ENCODE results near the gene ZNF483.
A peak's percentile ranks its signal among the peaks of the same experiment; 100 is the strongest.
"Not testable (repeated sequence)": the region's sequence is repeated elsewhere in the genome, so short reads cannot be mapped to it uniquely, and the experiment has no call there.

The ZNF483 gene

GRCh38 chr9:111548623-111549022 is 23.6 kb downstream of the ZNF483 start:
- no peak for DNase-seq

DNA sequence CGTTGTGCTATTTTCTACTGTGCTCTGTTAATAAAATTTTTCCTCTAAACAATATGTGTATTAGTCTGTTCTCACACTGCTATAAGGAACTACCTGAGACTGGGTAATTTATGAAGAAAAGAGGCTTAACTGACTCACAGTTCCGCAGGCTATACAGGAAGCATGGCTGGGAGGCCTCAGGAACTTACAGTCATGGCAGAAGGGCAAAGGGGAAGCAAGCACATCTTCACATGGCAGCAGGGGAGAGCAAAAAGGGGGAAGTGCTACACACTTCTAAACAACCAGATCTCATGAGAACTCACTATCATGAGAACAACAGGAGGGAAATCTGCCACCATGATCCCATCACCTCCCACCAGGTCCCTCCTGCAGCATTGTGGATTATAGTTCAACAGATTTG is 30.4 kb downstream of the ZNF483 start:
- DNase-seq: not testable (repeated sequence)

GRCh38 chr9:111559000-111559610 is 34.1 kb downstream of the ZNF483 start:
- DNase-seq: no peak

DNA sequence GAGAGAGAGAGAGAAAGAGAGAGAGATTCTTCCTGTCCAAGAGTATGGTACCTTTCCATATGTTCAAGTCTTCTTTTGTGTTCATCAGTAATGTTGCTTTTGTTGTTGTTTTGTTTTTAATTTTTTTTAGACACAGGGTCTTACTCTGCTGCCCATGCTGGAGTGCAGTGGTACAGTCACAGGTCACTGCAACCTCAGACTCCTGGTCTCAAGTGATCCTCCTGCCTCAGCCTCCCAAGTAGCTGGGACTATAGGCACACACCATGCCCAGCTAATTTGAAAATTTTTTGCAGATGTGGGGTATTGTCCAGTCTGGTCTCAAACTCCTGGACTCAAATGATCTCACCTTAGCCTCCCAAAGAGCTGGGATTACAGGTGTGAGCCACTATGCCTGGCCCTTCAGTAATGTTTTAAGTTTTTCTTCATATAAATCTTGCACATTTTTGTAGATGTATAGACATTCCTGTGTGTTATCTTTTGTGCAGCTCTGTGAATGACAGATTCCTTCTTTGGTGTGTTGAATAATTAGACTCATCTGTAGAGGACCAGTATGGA is 36.3 kb downstream of the ZNF483 start:
- DNase-seq: no peak

- no peak for DNase-seq
Measured at GRCh38 chr9:111566234-111566633, 41.3 kb downstream of the ZNF483 start.

GRCh38 chr9:111568127-111568526 is 43.1 kb downstream of the ZNF483 start:
- DNase-seq: not testable (repeated sequence)

DNA sequence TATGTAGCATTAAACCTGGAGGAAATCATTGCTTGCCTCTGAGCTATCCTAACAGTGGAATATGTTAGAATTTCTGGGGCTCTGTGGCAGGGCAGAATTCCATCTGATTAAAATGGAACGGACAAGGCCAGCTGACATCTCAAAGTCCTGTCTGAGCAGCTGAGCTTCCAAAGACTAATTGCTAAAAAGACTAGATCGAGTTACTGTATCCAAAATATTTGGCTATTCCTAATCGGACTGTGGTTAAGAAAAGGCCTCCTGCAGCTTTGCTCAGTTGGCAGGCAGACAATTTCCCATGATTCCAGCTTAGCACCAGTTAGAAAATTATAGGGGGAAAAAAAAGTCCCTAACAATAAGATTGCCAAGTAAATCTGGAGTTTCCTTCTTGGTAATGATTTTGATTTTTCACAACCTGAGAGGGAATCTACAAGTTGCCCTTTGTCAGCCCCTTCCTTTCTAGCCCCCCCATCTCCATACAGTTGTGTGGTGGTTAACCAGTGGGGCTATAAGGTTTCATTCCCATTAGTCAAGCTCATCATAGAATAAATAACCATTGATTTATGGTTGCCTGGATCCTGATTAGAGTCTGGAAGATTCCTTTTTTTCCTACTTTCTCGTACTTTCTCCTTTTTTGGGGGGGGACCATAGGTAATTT is 48.1 kb downstream of the ZNF483 start:
- no peak for DNase-seq

DNA sequence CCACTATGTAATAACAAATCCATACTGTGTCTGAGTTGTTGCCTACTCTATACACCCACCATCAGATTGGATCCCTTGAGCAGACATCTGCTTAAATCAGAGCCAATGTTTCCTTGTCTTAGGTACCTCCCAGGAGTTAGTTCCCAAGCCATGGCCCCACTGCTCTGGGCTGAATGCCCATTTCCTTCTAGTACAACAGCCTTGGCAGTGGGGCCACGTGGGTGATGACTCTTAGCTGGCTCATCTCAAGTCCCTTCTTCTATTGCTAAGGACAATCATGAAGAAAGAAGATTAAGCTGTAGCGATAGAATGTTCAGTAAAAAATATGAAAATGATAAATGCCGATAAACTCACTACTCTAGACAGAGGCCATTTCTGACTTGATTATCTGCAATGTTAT is 57.9 kb downstream of the ZNF483 start:
- DNase-seq: no peak

GRCh38 chr9:111586378-111586777 is 61.4 kb downstream of the ZNF483 start:
- no peak for DNase-seq

DNA sequence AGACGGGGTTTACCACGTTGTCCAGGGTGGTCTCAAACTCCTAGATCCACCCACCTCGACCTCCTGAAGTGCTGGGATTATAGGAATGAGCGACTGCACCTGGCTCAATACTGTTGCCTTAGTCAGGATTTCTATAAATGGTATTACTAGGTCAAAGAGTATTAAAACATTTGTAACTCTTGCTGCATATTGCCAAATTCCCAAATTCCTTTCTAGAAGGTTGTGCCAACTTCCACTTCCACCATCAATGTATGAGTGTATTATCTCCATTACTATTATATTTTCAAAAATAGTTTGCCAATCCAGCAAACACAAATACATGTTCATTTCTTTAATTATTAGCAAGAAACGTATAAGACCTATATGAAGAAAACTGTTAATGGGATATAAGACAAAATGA is 63.9 kb downstream of the ZNF483 start:
- DNase-seq: no peak

DNA sequence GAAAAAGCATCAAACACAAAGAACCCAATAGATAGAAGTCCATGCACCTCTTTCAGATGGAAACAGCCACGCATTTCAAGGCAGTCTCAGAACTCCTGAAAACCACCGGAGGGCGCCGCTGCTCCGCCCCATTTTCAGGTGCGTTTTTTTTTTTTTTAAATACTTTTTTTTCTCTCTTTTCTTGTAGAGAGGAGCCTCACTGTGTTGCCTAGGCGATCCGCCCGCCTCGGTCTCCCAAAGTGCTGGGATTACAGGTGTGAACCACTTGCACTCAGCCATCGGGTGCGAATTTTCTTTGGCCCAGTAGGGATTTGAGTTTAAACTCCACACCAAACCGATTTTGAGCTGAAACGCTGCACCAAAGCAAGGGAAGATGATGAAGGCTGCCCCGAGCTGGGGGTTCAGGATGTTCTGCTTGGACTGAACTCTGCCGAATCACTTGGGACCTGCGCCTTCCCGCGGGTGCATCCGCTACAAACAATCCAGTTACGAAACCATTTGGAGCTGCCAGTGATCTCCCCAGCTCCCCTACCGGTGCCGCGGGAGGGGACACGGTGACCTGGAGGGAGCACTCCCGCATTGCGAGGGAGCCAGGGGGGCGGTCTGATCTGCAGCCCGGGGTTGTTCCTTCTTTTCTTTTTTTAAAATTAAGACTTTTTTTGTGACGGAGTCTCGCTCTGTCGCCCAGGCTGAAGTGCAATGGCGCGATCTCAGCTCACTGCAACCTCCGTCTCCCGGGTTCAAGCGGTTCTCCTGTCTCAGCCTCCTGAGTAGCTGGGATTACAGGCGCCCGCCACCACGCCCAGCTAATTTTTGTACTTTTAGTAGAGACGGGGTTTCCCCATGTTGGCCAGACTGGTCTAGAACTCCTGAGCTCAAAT is 73.1 kb downstream of the ZNF483 start:
- peak; percentile 35 for DNase-seq

DNA sequence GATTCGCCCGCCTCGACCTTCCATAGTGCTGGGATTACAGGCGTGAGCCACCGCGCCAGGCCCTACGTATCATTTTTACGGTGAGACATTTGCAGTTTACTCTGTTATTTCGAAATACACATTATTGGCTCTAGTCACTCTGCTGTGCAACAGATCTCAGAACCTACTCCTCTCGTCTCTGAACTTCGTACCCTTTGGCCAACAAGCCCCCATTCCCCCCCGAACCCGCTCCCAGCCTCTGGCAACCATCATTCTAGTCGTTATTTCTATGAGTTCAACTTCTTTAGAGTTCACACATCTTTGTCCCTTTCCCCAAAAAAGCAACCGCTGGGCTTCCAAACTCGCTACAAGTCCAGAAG is 73.7 kb downstream of the ZNF483 start:
- DNase-seq: no peak

DNA sequence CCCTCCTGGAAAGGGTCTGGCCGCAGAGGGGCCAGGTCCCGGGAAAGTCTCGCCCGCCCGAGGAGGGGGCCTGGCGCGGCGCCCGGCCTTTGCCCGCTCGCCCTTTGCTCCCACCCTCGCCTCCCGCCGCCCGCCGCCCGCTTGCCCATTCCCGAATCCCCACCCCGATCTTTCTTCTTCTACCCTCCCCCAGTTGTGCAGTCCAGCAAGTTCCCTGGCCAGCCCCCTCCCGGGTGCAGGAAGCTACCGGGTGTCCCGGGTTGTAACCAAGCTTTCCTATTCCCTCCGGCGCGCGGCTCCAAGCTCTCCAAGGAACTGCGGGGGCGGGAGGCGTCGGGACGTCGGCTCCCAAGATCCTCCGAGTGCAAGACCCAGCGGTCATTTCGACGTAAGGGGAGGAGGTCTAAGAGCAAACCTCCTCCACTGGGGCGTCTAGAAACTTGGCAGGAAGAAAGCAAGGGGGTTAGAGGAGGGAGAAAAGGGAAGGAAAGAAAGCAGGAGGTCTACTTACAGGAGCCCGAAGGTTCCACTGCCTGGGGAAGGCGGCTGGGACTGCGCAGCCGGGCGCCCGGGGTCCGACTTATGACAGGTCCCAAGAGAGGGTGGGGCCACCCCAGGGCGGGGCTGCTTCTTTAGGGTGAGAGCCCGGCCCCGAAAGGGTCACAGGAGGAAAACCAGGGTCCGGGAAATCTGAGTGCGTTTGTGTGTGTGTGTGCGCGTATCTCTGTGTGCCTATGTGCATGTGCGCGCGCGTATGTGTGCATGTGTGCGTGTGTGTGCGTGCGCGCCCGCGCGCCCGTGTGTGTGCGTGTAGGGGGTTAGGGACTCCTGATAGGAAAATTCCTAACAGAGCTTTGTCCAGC is 74.3 kb downstream of the ZNF483 start, which contains the start of gene PTGR1:
Gene PTGR1 (minus strand): TSS at position 556 of the 863 bp plus-strand sequence. CDS start 2,225 bp downstream, outside the sequence.
- DNase-seq: peak; percentile 22

GRCh38 chr9:111599955-111600343 is 75.0 kb downstream of the ZNF483 start:
- no peak for DNase-seq

GRCh38 chr9:111601237-111602018 is 76.4 kb downstream of the ZNF483 start:
- DNase-seq: no peak

DNA sequence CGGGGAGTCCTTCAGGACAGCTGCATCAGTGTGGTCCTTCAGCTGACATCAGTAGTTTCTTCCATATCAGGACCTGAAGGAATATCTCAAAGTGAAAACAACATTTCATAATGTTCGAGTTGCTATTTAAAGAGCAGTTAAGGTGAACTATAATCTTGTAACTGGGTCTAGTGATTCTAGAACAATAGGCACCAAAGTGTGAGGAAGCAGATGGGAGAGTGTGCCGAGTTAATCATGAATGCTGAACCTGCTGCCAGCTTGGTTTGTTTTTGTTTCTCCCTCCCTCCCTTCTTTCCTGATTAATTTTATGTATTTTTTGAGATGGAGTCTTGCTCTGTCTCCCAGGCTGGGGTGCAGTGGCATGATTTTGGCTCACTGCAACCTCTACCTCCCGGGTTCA is 78.1 kb downstream of the ZNF483 start:
- no peak for DNase-seq

DNA sequence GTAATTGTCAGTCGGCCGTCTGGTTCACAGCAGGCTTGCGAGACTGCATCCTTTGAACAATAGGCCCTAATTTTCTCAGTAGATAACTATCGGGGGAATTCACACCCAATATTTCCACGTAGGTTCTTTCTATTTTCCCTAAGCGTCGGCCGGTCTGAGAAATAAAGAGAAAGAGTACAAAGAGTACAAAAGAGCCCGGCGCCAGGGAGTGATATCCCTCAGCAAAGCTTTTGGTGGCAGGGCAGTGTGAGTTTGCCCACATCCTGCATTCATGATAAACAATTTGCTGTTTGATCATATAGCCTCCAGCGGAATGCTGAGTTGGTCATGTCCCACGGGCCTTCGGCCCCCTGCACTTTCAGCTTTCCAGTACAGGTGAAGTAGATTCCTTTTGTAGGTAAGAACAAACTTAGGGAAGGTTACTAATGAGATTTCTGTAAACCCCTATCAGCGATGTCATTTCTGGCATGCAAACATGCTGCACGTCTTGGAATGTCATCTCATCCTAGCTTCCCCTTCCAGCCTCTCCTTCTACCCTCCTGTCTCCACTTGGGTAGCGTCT is 79.2 kb downstream of the ZNF483 start:
- no peak for DNase-seq

- no peak for DNase-seq
Measured at GRCh38 chr9:111605041-111605559, 80.1 kb downstream of the ZNF483 start.

- DNase-seq: no peak
Measured at GRCh38 chr9:111610149-111610548, 85.2 kb downstream of the ZNF483 start.

DNA sequence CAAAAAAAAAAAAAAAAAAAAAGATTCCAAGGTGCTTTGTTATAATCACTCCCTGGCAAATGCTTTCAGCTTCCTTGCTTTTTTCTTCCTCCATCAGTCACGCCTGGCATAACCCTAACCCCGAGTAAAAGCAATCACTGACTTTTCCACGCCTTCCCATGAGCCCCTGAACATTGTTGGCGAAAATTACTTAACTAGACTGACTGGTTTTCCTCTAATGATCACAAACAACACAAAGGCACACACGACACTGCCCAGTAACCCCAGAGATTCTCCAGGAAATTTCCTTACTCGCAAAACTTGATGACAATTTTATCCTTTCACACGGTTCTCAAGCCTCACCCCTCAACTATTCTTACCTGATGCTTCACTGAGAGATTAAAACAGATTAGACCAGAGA is 85.9 kb downstream of the ZNF483 start:
- no peak for DNase-seq

DNA sequence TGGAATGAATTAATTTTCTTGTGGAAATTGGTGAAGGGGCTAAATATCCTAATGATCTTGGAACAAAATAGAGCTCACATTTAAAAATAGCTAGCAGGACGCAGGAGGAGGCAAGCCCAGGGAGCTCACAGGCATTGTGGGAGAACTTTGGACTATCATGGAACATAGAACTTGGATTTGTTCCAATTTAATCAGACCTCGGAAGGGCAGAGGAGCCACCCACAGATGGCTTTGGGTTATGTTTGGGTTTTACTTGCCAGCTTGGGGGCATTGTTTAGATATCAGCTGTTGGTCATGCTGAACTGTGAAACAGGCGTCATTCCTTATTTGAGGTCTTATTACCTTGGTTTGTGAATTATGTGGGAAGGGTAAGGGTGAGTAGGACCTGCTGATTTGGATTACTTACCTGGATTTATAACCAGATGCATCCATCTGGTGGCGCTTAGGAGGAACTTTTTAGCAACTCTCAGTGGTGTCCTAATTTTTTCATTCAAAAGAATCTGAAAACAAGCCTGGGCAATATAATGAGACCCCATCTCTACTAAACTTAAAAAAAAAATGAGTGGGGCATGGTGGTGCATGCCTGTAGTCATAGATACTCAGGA is 88.6 kb downstream of the ZNF483 start:
- no peak for DNase-seq
